GM23248 (cell line): Measurements from ENCODE around the gene ARHGAP19. TPM values are rescaled to one million over a fixed set of nuclear protein-coding genes. Genes with fewer than 3 reads are reported as not detected.
A peak's percentile ranks its signal among the peaks of the same experiment; 100 is the strongest.

Experiments
- DNase-seq: peaks from one replicate; pipeline ENCODE4 v3.0.0-alpha.2; 2015
- H2AFZ ChIP-seq: fragments of 200-600 bp; sonication (generic); 2 replicates; pipeline ENCODE4 v1.6.1; 2016; ENCODE audit warnings: antibody characterized with exemption
- H3F3A ChIP-seq: fragments of 200-600 bp; sonication (generic); 2 replicates; pipeline ENCODE4 v1.6.1; 2016; ENCODE audit warnings: mild to moderate bottlenecking, antibody characterized with exemption, mixed run types; ENCODE audit not compliant: insufficient read depth
- H3K27ac ChIP-seq: fragments of 200-600 bp; sonication (generic); 2 replicates; pipeline ENCODE4 v1.5.1; 2016; ENCODE audit warnings: mild to moderate bottlenecking
- H3K27me3 ChIP-seq: fragments of 200-600 bp; sonication (generic); replicated peaks from 2 replicates; pipeline ENCODE4 v1.6.1; 2016; ENCODE audit warnings: mild to moderate bottlenecking; ENCODE audit not compliant: insufficient read depth
- H3K36me3 ChIP-seq: fragments of 200-600 bp; sonication (generic); 2 replicates; pipeline ENCODE4 v1.6.1; 2016; ENCODE audit warnings: low read depth, mild to moderate bottlenecking
- H3K4me1 ChIP-seq: fragments of 200-600 bp; sonication (generic); 2 replicates; pipeline ENCODE4 v1.6.1; 2016; ENCODE audit warnings: mild to moderate bottlenecking; ENCODE audit not compliant: insufficient read depth
- H3K4me2 ChIP-seq: fragments of 200-600 bp; sonication (generic); one replicate; pipeline ENCODE4 v1.6.1; 2016; ENCODE audit warnings: mild to moderate bottlenecking; ENCODE audit not compliant: unreplicated experiment
- H3K4me3 ChIP-seq: fragments of 200-600 bp; sonication (generic); 2 replicates; pipeline ENCODE4 v1.5.1; 2016; ENCODE audit warnings: mild to moderate bottlenecking
- H3K79me2 ChIP-seq: fragments of 200-600 bp; sonication (generic); 2 replicates; pipeline ENCODE4 v1.6.1; 2016; ENCODE audit warnings: mild to moderate bottlenecking; ENCODE audit not compliant: insufficient read depth
- H3K9ac ChIP-seq: fragments of 200-600 bp; sonication (generic); 2 replicates; pipeline ENCODE4 v1.6.1; 2016; ENCODE audit warnings: mild to moderate bottlenecking
- H3K9me2 ChIP-seq: fragments of 200-600 bp; sonication (generic); 2 replicates; pipeline ENCODE4 v1.6.1; 2016; ENCODE audit warnings: mixed run types, mild to moderate bottlenecking, moderate library complexity; ENCODE audit not compliant: insufficient read depth
- H3K9me3 ChIP-seq: fragments of 200-600 bp; sonication (generic); one replicate; pipeline ENCODE4 v1.6.1; 2017; ENCODE audit warnings: low read depth
- H4K20me1 ChIP-seq: fragments of 200-600 bp; sonication (generic); 2 replicates; pipeline ENCODE4 v1.6.0; 2016; ENCODE audit not compliant: insufficient read depth
- EZH2 ChIP-seq: fragments of 200-600 bp; sonication (generic); IDR thresholded peaks from 2 replicates; pipeline ENCODE4 v1.6.1; 2018; ENCODE audit warnings: antibody characterized with exemption, mild to moderate bottlenecking; ENCODE audit not compliant: insufficient read depth, poor library complexity, severe bottlenecking
- EZH2phosphoT487 ChIP-seq: fragments of 200-600 bp; sonication (generic); IDR thresholded peaks from 2 replicates; pipeline ENCODE4 v1.6.1; 2018; ENCODE audit warnings: antibody characterized with exemption, moderate library complexity, mild to moderate bottlenecking, low read depth; ENCODE audit not compliant: insufficient read depth
- WGBS, 2 experiments: methylation state at CpG; one replicate each; pipeline ENCODE4 v1.1.6; 2015 to 2017; ENCODE audit warnings: low lambda C conversion rate in 2 of 2, low coverage in 1 of 2; ENCODE audit errors: missing lambda C conversion rate in 2 of 2; 5-methylcytosine and 5-hydroxymethylcytosine counted together
- in situ Hi-C: fragments of 300-500 bp; cut with MboI; formaldehyde crosslinking; loops from 2 replicates; pipeline ENCODE4 v1.15.0; 2020
- polyA plus RNA-seq: library from polyadenylated mRNA; unstranded; fragments of >200 nt; fragmentation: Nextera tagmentation; extraction: Ambion mirVana; gene quantifications from 2 replicates; pipeline ENCODE4 v1.2.1, GENCODE V29; 2016
- total RNA-seq: library from RNA; depleted of rRNA; stranded (reverse); fragments of >200 nt; shearing (Covaris generic); gene quantifications from 2 replicates; pipeline ENCODE4 v1.2.3, GENCODE V29; 2014

Gene ARHGAP19
- total and polyA plus RNA-seq, 2 experiments from 2014 or later, result 1.9 to 5.0 TPM

GRCh38 chr10:97215619-97216260 is 76.7 kb downstream of the ARHGAP19 start:
- no peaks in the 10 kb centered on the region for H3K9me2 ChIP-seq
- H3K4me2 ChIP-seq, result no peak overlapping the region
- in situ Hi-C loops, result loop anchor here (25.0 kb wide), 1 partner anchor 828 kb away; no protein-coding TSS in a partner anchor
- no peak for DNase-seq
- H3K27me3 ChIP-seq, result no peaks in the 10 kb centered on the region
- H3K27ac ChIP-seq, result no peak overlapping the region
- H3K79me2 ChIP-seq, result no peaks in the 10 kb centered on the region
- TF ChIP-seq EZH2phosphoT487, result no peak
- TF ChIP-seq EZH2, result no peak
- peaks cover 12% of the 10 kb centered on the region for H3K4me1 ChIP-seq
- H3F3A ChIP-seq, result peaks cover 19% of the 10 kb centered on the region
- H3K9me3 ChIP-seq, result no peaks in the 10 kb centered on the region
- no peak overlapping the region for H3K9ac ChIP-seq
- H2AFZ ChIP-seq, result no peak overlapping the region
- H3K36me3 ChIP-seq, result no peaks in the 10 kb centered on the region
- no peaks in the 10 kb centered on the region for H4K20me1 ChIP-seq
- no peak overlapping the region for H3K4me3 ChIP-seq
- WGBS, 2 experiments, result 83 to 84% methylated on average over 15 of the region's 15 CpGs

- Histone ChIP-seq H3K4me2 (no peak overlapping the region), H3K4me3 (no peak overlapping the region), H3F3A (peaks cover 12% of the 10 kb centered on the region), H2AFZ (no peak overlapping the region), H3K27ac (no peak overlapping the region), H3K4me1 (peaks cover 10% of the 10 kb centered on the region), H3K79me2 (no peaks in the 10 kb centered on the region), H3K9ac (no peak overlapping the region), H3K9me3 (no peaks in the 10 kb centered on the region), H3K36me3 (no peaks in the 10 kb centered on the region), H3K27me3 (0 out of 2 replicates have a peak, but pooled peaks cover 4% of the 10 kb centered on the region), H3K9me2 (no peaks in the 10 kb centered on the region), H4K20me1 (no peaks in the 10 kb centered on the region)
- DNase-seq, result no peak
- in situ Hi-C loops, result loop anchor here (25.0 kb wide), 1 partner anchor 826 kb away; no protein-coding TSS in a partner anchor
- 40 to 46% methylated on average over 9 of the region's 9 CpGs for WGBS, 2 experiments
- TF ChIP-seq EZH2phosphoT487 (no peak), EZH2 (no peak)
These were observed 79.0 kb downstream of the ARHGAP19 start for GRCh38 chr10:97213431-97213830.

- DNase-seq, result no peak
- Histone ChIP-seq H3K79me2 (no peaks in the 10 kb centered on the region), H3K9me2 (no peaks in the 10 kb centered on the region), H3K9ac (no peak overlapping the region), H4K20me1 (no peaks in the 10 kb centered on the region), H3K9me3 (no peaks in the 10 kb centered on the region), H3K36me3 (no peaks in the 10 kb centered on the region), H3F3A (no peaks in the 10 kb centered on the region), H3K4me1 (no peaks in the 10 kb centered on the region), H3K4me3 (no peak overlapping the region), H3K27me3 (0 out of 2 replicates have a peak, but pooled peaks cover 14% of the 10 kb centered on the region), H2AFZ (no peak overlapping the region), H3K4me2 (no peak overlapping the region), H3K27ac (no peak overlapping the region)
- TF ChIP-seq EZH2 (no peak), EZH2phosphoT487 (no peak)
- in situ Hi-C loops, result loop anchor here (25.0 kb wide), 1 partner anchor 824 kb away; no protein-coding TSS in a partner anchor
- WGBS, 2 experiments, result 81 to 92% methylated on average over 9 of the region's 9 CpGs
These were observed 81.2 kb downstream of the ARHGAP19 start for GRCh38 chr10:97211229-97211628.

- no peaks in the 10 kb centered on the region for H3K79me2 ChIP-seq
- TF ChIP-seq EZH2phosphoT487 (no peak), EZH2 (no peak)
- no peak overlapping the region for H3K4me3 ChIP-seq
- no peaks in the 10 kb centered on the region for H4K20me1 ChIP-seq
- H3K4me1 ChIP-seq, result no peaks in the 10 kb centered on the region
- DNase-seq, result peak; percentile 56
- H3K36me3 ChIP-seq, result no peaks in the 10 kb centered on the region
- WGBS, 2 experiments, result 2 to 4% methylated on average over 8 of the region's 8 CpGs
- H3K9ac ChIP-seq, result no peak overlapping the region
- no peak overlapping the region for H2AFZ ChIP-seq
- 0 out of 2 replicates have a peak, but pooled peaks cover 14% of the 10 kb centered on the region for H3K27me3 ChIP-seq
- H3F3A ChIP-seq, result no peaks in the 10 kb centered on the region
- in situ Hi-C loops, result loop anchor here (25.0 kb wide), 1 partner anchor 823 kb away; no protein-coding TSS in a partner anchor
- H3K9me2 ChIP-seq, result no peaks in the 10 kb centered on the region
- no peak overlapping the region for H3K4me2 ChIP-seq
- no peak overlapping the region for H3K27ac ChIP-seq
- no peaks in the 10 kb centered on the region for H3K9me3 ChIP-seq
These were observed 81.9 kb downstream of the ARHGAP19 start for GRCh38 chr10:97210543-97210960.
